Lung (tissue), 12 donors: ENCODE measurements around the gene PLEKHD1. TPM values are rescaled to one million over a fixed set of nuclear protein-coding genes. Genes with fewer than 3 reads are reported as not detected.

Source experiments
- ATAC-seq: fragments of 200-7000 bp; cut with Tn5 transposase; one replicate; pipeline ENCODE4 v1.9.1; 2020; ENCODE audit warnings: moderate number of reproducible peaks; ENCODE audit not compliant: insufficient read depth, low FRiP score
- DNase-seq, 3 donors: peaks; one replicate each; pipeline ENCODE4 v3.0.0-alpha.2; 2013 to 2017
- H3K27ac ChIP-seq, 2 donors: one replicate each; pipeline ENCODE4 v1.5.1; 2013; ENCODE audit warnings: mild to moderate bottlenecking in 2 of 2, moderate library complexity in 2 of 2, control low read depth in 1 of 2, inconsistent platforms in 1 of 2, low read depth in 1 of 2, low read length in 1 of 2
- H3K27me3 ChIP-seq, 3 donors: one replicate each; pipeline ENCODE4 v1.5.1; 2013; ENCODE audit warnings: low read length in 2 of 3; ENCODE audit not compliant: control insufficient read depth in 3 of 3, insufficient read depth in 3 of 3
- H3K36me3 ChIP-seq, 4 donors: one replicate each; pipeline ENCODE4 v1.5.1; 2013; ENCODE audit warnings: low read length in 4 of 4, mild to moderate bottlenecking in 1 of 4, moderate library complexity in 1 of 4; ENCODE audit not compliant: control insufficient read depth in 4 of 4, insufficient read depth in 4 of 4
- H3K4me1 ChIP-seq, 5 donors: one replicate each; pipeline ENCODE4 v1.5.1; 2013; ENCODE audit warnings: low read length in 5 of 5, mild to moderate bottlenecking in 2 of 5, moderate library complexity in 1 of 5; ENCODE audit not compliant: control insufficient read depth in 5 of 5, insufficient read depth in 5 of 5
- H3K4me3 ChIP-seq: one replicate; pipeline ENCODE4 v1.5.1; 2013; ENCODE audit warnings: mild to moderate bottlenecking, control low read depth, moderate library complexity
- H3K9ac ChIP-seq, 2 donors: one replicate each; pipeline ENCODE4 v1.5.1; 2013; ENCODE audit warnings: low read length in 2 of 2, control low read depth in 1 of 2; ENCODE audit not compliant: insufficient read depth in 1 of 2
- H3K9me3 ChIP-seq, 4 donors: one replicate each; pipeline ENCODE4 v1.5.1; 2013; ENCODE audit warnings: low read length in 3 of 4, mild to moderate bottlenecking in 1 of 4, moderate library complexity in 1 of 4; ENCODE audit not compliant: control insufficient read depth in 4 of 4, insufficient read depth in 3 of 4
- CTCF ChIP-seq: IDR thresholded peaks from 2 replicates; pipeline ENCODE4 v1.5.1; 2012; ENCODE audit warnings: mild to moderate bottlenecking; ENCODE audit errors: control extremely low read depth, extremely low read depth
- WGBS, 2 donors: extraction: QIAGEN DNeasy Blood & Tissue Kit; methylation state at CpG; one replicate each; pipeline ENCODE4 v1.1.7; 2013; 5-methylcytosine and 5-hydroxymethylcytosine counted together
- polyA plus RNA-seq, 2 donors: library from polyadenylated mRNA; stranded (reverse); fragments of 200-250 nt; gene quantifications; one replicate each; pipeline ENCODE4 v1.2.1, GENCODE V29; 2013
- total RNA-seq, 2 donors: library from RNA; depleted of rRNA in 1 of 2; stranded (reverse); fragments of >200 nt in 1 of 2; gene quantifications; one replicate each; pipeline ENCODE4 v1.2.1, GENCODE V29; 2014 to 2021
- donor health status: control.
- donor health status: control.
- donor health status: Bipolar disorder and iron deficiency.
- donor health status: healthy.
- donor health status: DM: yes; HTN: yes; CAD: no.

The PLEKHD1 gene
- total and polyA plus RNA-seq, 4 donors, result 0.11 to 0.83 (median 0.33) TPM; not detected in 1

- no peaks in the 10 kb centered on the region for H3K36me3 ChIP-seq
- H3K4me3 ChIP-seq, result no peak overlapping the region
- H3K9ac ChIP-seq, result no peak overlapping the region
- H3K9me3 ChIP-seq, result no peaks in the 10 kb centered on the region
- TF ChIP-seq CTCF, result no peak
- no peaks in the 10 kb centered on the region for H3K27me3 ChIP-seq
- peak overlapping the region in 1 of 2 donors; percentile 26 for H3K27ac ChIP-seq
- ATAC-seq (peak; percentile 68), DNase-seq (no peak)
- H3K4me1 ChIP-seq, result peaks cover 0 to 12% (median 0%) of the 10 kb centered on the region in 5 donors
- WGBS, 2 donors, result 83 to 93% methylated on average over 8 of the region's 8 CpGs
Observed at GRCh38 chr14:69505338-69506240, 21.1 kb downstream of the PLEKHD1 start.

GRCh38 chr14:69506241-69506595 is 21.7 kb downstream of the PLEKHD1 start:
- H3K27me3 ChIP-seq, result no peaks in the 10 kb centered on the region
- H3K4me1 ChIP-seq, result peaks cover 0 to 10% (median 0%) of the 10 kb centered on the region in 5 donors
- no peak for TF ChIP-seq CTCF
- no peak overlapping the region for H3K9ac ChIP-seq
- no peak for DNase-seq
- no peaks in the 10 kb centered on the region for H3K9me3 ChIP-seq
- no peak for ATAC-seq
- WGBS, 2 donors, result 44 to 61% methylated on average over 1 of the region's 1 CpG
- no peaks in the 10 kb centered on the region for H3K36me3 ChIP-seq
- H3K27ac ChIP-seq, result peak overlapping the region in 1 of 2 donors; percentile 39
- no peak overlapping the region for H3K4me3 ChIP-seq

- Histone ChIP-seq H3K27ac (peak overlapping the region in 1 of 2 donors; percentile 47), H3K27me3 (no peaks in the 10 kb centered on the region), H3K36me3 (no peaks in the 10 kb centered on the region), H3K4me3 (no peak overlapping the region), H3K9ac (no peak overlapping the region), H3K4me1 (peaks cover 0 to 1% (median 0%) of the 10 kb centered on the region in 5 donors), H3K9me3 (peaks cover 0 to 2% (median 0%) of the 10 kb centered on the region in 4 donors)
- WGBS, 2 donors, result 56 to 89% methylated on average over 4 of the region's 4 CpGs
- ATAC-seq (peak; percentile 68), DNase-seq (no peak)
- no peak for TF ChIP-seq CTCF
Observed at GRCh38 chr14:69518289-69519101, 34.0 kb downstream of the PLEKHD1 start.
